Neural progenitor cell (in vitro differentiated cells): ENCODE data around the gene RAC2.

Source experiments
- CTCF ChIP-seq: fragments of 200-600 bp; sonication (generic); IDR thresholded peaks from 2 replicates; pipeline ENCODE4 v1.5.1; 2017; ENCODE audit warnings: antibody characterized with exemption, mild to moderate bottlenecking
- EZH2 ChIP-seq: fragments of 200-600 bp; sonication (generic); IDR thresholded peaks from 2 replicates; pipeline ENCODE4 v1.6.1; 2017; ENCODE audit warnings: antibody characterized with exemption, mild to moderate bottlenecking, moderate library complexity
- EZH2phosphoT487 ChIP-seq: fragments of 200-600 bp; sonication (generic); IDR thresholded peaks from 2 replicates; pipeline ENCODE4 v1.6.1; 2017; ENCODE audit warnings: antibody characterized with exemption

GRCh38 chr22:37229012-37229804, 14.9 kb downstream of the RAC2 start:
- no peak for TF ChIP-seq CTCF
- TF ChIP-seq EZH2phosphoT487, result no peak
- TF ChIP-seq EZH2, result no peak
